LHCN-M2 (cell line): ENCODE measurements around the gene PURB. TPM values are rescaled to one million over a fixed set of nuclear protein-coding genes. Genes with fewer than 3 reads are reported as not detected.
"Not testable (repeated sequence)": the region's sequence is repeated elsewhere in the genome, so short reads cannot be mapped to it uniquely, and the experiment has no call there.

ENCODE experiments used
- DNase-seq: peaks from one replicate; pipeline ENCODE4 v3.0.0-alpha.2; 2012; ENCODE audit warnings: low read depth
- total RNA-seq: library from RNA; depleted of rRNA; stranded (reverse); fragments of >200 nt; gene quantifications from 2 replicates; pipeline ENCODE4 v1.2.3, GENCODE V29; 2014

Gene PURB
- total RNA-seq, 1 experiment from 2014 or later: 62.3 TPM

GRCh38 chr7:44891791-44892190 is 6.5 kb upstream of the PURB start:
- DNase-seq: no peak

- DNase-seq: no peak
Observed at GRCh38 chr7:44891372-44891771, 6.0 kb upstream of the PURB start.

GRCh38 chr7:44889086-44889781 is 3.9 kb upstream of the PURB start:
- DNase-seq: peak; percentile 93

GRCh38 chr7:44887293-44887692 is 2.0 kb upstream of the PURB start:
- no peak for DNase-seq

DNA sequence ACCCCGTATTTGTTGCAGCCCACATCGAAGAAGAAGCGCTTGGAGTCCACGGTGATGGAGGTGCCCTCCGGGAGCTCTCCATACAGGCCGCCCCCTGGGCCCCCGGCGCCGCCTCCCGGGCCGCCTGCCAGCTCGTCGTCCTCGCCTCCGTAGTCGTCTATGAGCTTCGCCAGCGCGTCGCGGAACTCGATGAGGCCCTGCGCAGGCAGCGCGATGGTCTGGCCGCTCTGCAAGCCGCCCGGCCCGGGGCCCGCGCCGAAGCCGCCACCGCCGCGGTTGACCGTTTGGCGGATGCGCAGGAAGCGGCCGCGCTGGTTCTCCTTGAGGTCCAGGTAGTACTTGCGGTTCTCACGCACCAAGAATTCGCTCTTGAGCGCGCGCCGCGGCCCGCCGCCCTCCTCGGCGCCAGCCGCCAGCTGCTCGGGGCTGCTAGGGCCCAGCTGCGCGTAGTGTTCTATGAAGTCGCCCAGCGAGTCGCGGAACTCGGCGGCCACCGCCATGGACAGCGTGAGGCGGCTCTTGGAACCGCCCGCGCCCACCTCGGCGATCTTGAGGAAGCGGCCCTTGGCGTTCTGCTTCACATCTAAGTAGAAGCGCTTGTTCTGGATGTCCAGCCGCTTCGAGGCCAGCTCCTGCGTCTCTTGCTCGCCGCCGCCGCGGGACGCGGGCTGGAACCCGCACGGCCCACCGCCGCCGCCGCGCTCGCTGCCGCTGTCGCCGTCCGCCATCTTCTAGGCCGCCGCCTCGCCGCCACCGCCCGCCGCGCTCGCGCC is 523 bp downstream of the PURB start:
- DNase-seq: peak; percentile 73

DNA sequence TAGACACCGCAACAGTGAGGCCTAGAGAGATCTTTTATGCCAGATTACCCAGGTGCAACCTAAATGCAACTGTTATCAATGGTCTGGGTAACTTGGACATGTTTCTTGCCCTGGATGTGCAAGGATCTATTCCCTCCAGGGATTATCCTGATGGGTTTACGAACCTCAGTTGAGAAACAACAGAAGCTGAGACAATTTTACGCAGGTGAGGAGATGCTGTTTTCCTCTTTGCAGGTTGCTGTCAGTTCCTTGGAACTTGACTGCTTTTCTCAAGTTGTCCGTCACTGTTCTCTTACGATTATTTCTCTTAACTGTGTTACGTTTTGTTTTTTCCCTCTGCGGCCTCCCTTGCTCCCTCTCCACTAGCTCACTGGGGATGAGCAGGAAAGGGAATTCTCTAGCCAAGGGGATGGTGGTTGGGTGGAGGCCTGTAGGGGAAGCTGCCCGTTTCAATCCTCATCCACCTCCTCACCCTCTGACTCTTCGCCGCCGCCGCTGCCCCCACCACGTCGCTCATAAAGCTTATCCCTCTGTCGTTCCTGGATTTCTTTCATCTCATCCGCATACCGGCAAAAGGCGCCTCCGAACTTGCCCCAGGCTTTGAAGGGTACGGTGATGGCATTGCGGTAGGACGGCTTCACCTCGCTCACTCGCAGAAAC is 1.2 kb downstream of the PURB start:
- DNase-seq: no peak

DNA sequence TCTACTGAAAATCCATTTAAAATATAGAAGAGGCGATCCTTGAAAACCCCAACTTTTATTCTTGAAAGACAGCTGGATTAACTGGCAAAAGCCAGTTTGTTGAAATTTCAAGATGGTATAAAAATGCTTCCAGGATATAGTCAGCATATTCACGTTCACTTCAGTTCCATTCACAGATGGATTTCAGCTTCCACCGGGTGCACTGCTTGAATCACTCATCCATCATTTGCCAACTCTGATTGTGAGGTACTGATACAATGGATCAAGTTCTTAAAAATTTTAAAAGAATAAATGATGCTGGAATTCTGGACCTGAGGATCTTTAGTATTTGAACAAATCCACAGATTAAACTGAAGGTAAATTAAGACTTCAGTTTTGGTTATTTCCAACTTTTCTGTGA is 2.4 kb downstream of the PURB start:
- DNase-seq: peak; percentile 58

DNA sequence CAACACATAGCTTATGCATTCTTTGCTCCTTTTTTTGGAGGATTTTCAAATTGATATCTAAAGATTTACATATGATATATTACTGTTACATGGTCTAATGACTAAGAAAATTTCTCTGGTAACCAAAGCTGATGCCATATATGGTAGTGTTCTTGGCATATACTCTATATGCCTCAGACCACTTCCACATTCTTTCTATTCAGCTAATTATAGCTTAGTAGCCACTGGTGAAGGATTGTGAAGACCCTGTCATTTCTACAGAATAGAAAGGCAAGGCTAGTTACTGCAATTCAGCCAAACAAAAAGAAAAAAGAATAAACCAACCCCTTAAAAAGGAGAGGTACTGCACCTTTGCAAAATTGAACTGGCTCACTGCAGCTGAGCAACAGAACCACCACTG is 3.7 kb downstream of the PURB start:
- DNase-seq: peak; percentile 71

DNA sequence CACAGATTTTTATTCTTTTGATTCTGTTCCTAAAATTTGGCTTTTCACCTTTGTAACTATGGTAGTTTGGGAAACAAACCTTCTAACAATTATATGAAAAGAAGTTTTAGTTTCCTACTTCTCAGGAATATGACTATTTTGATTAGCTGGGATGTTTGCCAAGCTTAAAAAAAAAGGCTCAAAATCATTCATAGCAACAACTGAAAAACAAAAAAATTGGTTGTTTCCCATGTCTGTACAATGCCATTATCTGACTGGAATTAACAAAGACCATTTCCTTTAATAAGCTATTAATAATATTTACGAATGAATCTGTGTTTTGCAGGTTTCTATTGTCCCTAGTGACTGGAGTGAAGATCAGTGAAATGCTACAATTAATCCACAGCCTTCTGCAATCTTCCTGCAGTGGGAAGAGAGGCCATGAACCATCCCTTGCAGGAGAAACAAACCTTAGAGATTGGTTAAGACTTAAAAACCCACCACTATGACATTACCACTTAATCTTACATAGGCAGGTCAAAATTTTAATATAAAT is 4.2 kb downstream of the PURB start:
- no peak for DNase-seq

- no peak for DNase-seq
Observed at GRCh38 chr7:44880317-44881018, 4.9 kb downstream of the PURB start.

DNA sequence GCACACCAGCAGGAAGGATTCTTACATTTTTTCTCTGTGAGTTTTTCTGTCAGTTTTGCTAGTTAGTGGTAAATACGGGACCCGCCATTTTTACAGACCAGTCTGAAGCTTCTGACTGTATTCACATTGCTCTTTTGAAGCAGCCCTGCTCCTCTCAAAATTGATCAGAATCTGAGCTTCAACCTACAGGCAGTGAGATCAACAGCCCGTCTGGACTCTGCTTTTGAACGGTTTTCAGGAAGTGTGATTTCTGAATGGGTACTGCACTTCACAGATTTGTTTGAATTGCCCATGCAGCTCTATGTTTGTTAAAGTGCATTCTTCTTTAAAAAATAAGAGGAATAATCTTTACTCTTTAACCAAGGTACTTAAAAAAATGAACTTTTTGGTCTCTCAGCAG is 8.9 kb downstream of the PURB start:
- no peak for DNase-seq

- no peak for DNase-seq
Observed at GRCh38 chr7:44875241-44875640, 10.1 kb downstream of the PURB start.

GRCh38 chr7:44872787-44873186 is 12.5 kb downstream of the PURB start:
- no peak for DNase-seq

DNA sequence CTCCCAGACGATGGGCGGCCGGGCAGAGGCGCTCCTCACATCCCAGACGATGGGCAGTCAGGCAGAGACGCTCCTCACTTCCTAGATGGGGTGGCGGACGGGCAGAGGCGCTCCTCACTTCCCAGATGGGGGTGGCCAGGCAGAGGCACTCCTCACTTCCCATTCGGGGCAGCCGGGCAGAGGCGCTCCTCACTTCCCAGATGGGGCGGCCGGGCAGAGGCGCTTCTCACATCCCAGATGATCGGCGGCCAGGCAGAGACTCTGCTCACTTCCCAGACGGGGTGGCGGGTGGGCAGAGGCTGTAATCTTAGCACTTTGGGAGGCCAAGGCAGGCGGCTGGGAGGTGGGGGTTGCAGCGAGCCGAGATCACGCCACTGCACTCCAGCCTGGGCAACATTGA is 13.4 kb downstream of the PURB start:
- DNase-seq: not testable (repeated sequence)

- not testable (repeated sequence) for DNase-seq
Observed at GRCh38 chr7:44870780-44871179, 14.6 kb downstream of the PURB start.

- DNase-seq: not testable (repeated sequence)
Observed at GRCh38 chr7:44870336-44870735, 15.0 kb downstream of the PURB start.

DNA sequence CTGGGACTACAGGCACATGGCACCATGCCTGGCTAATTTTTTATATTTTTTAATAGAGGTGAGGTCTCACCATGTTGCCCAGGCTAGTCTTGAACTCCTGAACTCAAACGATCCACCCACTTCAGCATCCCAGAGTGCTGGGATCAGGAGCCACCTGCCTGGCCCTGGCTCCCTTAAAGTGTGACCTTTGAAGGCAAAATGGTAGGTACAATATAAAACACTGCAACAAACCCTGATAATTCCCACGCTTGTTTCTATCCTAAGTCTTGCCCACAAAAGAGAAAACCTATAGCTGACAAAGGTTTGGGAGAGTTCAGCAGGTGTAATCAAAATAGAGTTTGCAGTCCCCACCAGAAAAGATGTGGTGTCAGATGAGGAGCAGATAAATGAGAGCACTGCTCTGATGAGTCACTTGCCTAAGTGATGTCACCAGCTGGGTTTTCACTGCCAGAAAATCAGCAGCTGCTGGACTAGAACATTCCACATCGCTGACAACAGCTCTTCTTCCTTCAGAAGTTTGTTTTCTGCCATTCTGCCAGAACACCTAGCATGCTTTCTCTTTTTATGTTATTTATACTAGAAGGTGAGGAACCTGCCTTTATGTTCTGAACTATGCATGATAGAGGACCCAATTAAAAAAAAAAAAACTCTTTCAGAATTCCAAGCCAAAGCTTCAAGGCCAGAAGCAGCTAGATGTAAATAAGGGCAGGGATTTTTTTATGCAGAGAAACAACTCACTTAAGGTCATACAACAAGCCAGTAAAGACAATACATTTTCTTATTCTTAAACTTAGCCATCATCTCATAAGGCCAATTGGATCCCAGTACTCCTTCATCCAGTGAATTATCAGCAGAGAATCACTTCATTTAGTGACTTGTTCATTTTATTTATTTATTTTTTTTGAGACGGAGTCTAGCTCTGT is 18.0 kb downstream of the PURB start:
- DNase-seq: peak; percentile 96

DNA sequence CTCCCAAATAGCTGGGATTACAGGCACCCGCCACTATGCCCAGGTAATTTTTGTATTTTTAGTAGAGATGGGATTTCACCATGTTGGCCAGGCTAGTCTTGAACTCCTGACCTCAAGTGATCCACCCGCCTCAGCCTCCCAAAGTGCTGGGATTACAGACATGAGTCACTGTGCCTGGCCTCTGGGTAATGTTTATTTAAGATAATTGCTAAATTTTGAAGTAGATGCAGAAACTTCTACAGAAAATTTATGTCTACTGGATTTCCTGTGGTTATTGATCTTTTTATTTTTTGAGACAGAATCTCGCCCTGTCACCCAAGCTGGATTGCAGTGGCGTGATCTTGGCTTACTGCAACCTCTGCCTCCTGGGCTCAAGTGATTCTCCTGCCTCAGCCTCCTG is 23.4 kb downstream of the PURB start:
- not testable (repeated sequence) for DNase-seq

DNA sequence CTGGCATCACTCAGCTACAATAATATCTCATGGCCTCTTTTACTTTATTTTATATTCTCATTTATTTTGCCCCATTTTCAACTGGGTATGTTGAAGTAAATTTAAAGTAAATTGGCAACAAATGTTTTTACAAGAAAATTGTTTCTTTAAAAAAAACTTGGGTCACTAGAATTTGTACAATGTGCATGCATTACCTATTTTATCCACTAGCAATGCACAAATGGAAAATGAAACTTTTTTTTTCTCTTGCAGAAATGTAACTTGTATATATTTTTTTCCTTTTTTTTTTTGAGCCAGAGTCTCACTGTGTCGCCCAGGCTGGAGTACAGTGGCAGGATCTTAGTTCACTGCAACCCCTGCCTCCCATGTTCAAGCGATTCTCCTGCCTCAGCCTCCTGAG is 27.2 kb downstream of the PURB start:
- DNase-seq: no peak

DNA sequence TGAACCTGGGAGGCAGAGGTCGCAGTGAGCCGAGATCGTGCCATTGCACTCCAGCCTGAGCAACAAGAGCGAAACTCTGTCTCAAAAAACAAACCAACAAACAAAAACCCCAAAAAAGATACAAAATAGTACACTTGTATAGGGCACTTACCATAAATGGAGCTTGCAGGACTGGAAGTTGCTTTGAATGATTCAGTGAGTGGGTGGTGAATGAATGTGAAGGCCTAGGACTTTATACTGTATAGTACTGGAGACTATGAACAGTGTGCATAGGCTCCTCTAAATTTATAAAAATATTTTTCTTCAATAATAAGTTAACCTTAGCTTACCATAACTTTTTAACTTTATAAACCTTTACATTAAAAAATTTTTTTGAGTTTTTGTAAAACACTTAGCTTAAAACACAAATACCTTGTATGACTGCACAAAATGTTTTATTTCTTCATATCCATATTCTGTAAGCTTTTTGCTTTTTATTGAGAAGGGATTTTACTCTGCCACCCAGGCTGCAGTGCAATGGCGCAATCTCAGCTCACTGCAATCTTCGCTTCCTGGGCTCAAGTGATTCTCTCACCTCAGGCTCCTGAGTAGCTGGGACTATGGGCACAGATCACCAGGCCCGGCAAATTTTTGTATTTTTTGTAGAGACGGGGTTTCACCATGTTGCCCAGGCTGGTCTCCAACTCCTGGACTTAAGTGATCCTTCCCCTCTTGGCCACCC is 30.5 kb downstream of the PURB start:
- no peak for DNase-seq
